Stimulated activated CD4-positive, alpha-beta T cell treated with anti-CD3 and anti-CD28 coated beads, TNF-alpha, amount 100 ng/mL, for 1 hour (primary cell): ENCODE results near the gene SH3BP5L.
A peak's percentile ranks its signal among the peaks of the same experiment; 100 is the strongest.

Experiments used
- DNase-seq, 3 donors: peaks; one replicate each; pipeline ENCODE4 v3.0.0-alpha.2; 2020; ENCODE audit warnings: low read depth in 3 of 3, low spot score in 1 of 3

SH3BP5L gene

DNA sequence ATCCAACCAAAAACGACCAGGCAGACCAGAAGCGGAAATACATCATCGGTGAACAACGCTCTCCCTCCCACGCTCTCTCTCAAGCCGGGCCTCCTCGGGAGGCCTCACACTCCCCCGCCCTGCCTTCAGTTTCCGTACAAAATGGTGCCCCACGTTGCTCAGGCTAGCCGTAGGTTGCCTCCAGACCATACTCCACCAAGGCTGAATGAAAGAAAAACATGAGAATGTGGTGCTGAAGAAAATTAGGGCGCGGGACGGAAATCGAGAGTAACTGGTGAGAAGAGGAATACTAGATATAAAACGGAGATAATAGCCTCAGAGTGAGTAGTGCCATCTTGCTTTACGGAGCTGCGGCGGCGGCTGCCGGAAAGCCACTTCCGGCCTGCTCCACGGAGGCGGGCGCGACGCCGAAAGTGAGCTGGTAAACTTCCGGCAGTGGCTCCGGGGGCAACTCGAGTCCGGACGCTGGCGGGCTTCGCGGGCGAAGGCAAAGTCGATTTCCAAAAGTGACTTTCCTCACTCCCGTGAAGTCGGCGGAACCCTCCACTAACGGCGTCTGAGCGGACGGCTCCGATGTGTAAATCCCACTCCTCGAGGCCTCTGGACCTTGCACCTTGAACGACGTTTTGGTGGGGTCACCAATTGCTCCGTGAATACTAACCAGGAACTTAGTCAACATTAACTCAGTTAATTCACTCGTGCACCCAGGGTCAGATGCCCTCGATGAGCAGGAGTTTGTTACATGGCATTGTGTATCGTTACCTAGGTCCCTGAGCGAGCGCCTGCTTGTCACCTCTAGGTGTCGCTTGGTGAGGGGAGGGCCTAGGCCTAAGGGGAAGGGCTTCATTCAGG is at the start of gene SH3BP5L:
Gene SH3BP5L, minus strand, starts transcription at position 7 of the 852 bp plus-strand sequence. CDS start 980 bp downstream, outside the sequence.
- DNase-seq: peak; percentile 67 to 76 (median 68)

- peak; percentile 40 to 86 (median 74) for DNase-seq
These were observed 48.3 kb upstream of the SH3BP5L start for GRCh38 chr1:248873993-248874533.

DNA sequence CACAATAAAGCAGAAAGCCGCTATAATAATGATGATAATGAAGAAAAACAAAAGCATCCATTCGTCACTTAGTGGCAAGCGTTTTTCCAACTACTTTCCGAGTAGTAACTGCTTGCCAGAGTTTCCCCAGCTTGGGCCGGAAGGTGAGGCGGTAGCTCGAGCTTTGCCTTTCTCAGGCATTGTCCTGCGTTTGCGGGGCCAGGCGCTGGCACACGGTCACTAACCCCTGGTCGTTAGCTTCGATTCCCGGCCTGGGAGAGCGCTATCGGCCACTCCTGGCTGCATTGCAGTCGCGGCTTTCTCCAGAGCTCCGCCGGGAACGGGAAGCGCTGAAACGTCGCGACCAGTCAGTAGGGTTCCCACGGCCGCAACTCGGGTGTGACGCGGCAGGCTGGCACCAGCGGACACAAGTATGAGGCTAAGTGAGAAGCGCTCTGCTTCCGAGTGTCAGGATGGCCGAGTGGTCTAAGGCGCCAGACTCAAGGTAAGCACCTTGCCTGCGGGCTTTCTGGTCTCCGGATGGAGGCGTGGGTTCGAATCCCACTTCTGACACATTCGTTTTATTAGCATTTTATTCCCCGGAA is 47.8 kb upstream of the SH3BP5L start:
- peak; percentile 85 to 96 (median 89) for DNase-seq

GRCh38 chr1:248872752-248873408 is 47.2 kb upstream of the SH3BP5L start:
- no peak for DNase-seq

- DNase-seq: no peak
These were observed 46.2 kb upstream of the SH3BP5L start for GRCh38 chr1:248871837-248872401.

GRCh38 chr1:248862998-248863881 is 37.5 kb upstream of the SH3BP5L start:
- peak; percentile 48 to 67 (median 52) for DNase-seq

- no peak for DNase-seq
These were observed 36.9 kb upstream of the SH3BP5L start for GRCh38 chr1:248862695-248862997.

- no peak for DNase-seq
These were observed 35.9 kb upstream of the SH3BP5L start for GRCh38 chr1:248861616-248862015.

GRCh38 chr1:248860007-248860406 is 34.3 kb upstream of the SH3BP5L start:
- DNase-seq: no peak

DNA sequence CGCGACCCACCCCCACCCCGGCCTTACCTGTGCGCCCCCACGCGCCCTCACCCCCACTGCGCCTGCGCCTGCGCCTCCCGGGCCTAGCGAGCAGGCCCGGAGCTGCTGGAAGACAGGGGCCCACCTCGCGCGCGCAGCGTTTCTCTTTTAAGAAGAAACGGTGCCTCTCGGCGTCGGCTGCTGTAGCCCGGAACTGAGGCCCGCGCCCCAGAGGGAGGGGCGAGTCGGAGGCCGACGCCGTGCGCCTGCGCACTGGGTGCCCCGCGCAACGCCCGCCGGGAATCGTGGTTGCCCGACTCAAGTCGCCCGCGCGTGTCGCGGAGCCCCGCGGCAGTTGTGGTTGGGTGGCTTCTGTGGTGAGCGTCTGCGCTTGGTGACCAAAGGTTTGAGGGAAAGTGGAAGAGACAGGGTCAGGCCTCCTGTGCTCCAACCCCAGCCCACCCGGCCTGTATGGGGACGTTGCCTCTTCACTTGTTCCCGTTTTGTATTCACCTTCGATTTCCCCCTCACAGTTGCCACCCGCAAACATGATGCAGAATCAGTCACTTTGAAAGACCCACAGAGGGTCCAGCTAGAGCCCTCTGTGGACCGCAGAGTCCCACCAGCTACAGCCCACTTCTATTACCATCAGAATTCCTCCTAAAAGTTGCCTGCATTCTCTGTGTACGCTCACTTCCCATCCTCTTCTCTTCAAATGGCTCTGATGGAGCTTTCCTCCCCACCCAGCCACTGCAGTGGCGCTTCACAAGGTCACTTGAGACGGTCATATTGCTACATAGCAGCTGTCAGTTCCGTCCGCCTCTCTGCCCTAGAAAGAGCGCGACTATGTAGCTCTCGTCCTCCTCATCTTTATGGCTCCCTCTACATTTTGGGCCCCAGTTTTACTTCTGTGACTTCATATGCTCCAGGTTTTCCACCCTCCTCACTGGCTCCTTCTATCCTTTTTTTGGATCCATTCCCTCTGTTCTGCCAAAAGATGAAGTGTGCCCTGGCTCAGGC is 33.5 kb upstream of the SH3BP5L start, which contains the start of gene ZNF692:
Gene ZNF692, minus strand, starts transcription at position 195 of the 999 bp plus-strand sequence. CDS start 776 bp downstream, outside the sequence.
- peak; percentile 91 to 96 (median 95) for DNase-seq

GRCh38 chr1:248858096-248858890 is 32.6 kb upstream of the SH3BP5L start:
- no peak for DNase-seq

- DNase-seq: no peak
These were observed 32.0 kb upstream of the SH3BP5L start for GRCh38 chr1:248857749-248858095.

DNA sequence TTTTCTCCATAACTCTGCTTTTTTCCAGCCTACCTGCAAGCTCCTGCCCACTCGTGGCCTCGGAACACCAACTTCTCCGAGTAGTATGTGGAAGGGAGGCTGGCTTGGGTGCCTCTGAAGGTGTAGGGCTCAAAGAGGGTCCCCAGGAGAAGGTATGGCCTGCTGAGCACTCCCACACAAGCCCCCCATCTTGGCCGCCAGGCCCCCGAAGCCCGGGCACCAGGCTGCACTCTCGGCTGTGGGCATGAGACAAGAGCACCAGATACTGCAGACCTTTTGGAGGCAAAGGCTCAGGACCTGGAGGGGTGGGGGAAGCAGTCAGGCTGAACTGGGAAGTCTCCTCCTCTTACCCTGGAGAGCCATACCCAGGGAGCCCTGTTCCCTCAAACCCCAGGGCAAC is 31.5 kb upstream of the SH3BP5L start:
- no peak for DNase-seq

DNA sequence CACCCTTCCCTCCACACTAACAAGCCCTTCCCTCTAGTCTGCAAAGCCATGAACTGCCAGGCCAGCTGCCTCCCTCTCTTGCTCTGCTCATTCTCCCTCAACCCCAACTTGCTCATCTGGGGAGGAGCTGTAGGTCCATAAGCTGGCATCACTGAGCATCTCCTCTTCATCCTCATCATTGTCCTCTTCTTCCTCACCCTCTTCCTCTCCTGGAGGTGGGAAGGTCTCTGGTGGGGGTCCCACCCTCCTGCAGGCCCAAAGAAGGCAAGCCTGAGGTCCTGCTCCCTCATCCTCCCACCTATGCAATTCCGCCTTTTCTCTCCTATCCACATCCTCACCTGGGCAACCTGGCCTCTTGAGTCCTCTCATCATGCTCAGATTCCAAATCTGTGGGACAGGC is 30.5 kb upstream of the SH3BP5L start:
- no peak for DNase-seq

GRCh38 chr1:248855580-248855979 is 29.9 kb upstream of the SH3BP5L start:
- DNase-seq: no peak

DNA sequence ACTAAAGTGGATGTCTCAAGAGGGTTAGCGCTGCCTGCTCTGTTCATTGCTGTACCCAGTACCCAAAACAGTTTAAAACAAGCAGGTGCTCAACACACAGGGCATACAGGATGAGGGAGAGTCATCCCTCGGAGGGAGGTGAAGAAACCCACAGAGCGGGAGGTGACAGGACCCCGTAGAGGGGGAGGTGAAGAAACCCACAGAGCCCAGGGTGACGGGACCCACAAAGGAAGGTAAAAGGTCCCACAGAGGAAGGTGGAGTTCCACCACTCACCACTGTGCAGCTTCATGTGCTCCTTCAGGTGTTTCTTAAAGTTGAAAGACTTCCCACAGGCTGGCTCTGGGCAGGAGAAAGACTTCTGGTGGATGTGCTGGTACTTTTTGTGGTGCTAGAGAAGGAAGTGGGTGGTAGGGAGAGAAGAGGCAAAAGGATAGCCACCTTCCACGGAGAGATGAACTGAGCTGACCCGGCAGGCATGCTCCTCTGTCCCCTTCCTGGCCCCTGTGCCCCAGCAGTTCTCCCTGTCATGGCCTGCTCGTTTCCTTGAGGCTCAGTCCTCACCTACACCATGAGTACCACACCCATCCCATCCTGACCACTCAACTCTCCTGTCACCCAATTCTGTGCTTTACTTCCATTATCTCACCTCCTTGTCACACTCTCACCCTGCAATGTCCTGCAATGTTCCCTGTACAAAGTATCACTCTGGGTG is 28.1 kb upstream of the SH3BP5L start:
- DNase-seq: no peak

DNA sequence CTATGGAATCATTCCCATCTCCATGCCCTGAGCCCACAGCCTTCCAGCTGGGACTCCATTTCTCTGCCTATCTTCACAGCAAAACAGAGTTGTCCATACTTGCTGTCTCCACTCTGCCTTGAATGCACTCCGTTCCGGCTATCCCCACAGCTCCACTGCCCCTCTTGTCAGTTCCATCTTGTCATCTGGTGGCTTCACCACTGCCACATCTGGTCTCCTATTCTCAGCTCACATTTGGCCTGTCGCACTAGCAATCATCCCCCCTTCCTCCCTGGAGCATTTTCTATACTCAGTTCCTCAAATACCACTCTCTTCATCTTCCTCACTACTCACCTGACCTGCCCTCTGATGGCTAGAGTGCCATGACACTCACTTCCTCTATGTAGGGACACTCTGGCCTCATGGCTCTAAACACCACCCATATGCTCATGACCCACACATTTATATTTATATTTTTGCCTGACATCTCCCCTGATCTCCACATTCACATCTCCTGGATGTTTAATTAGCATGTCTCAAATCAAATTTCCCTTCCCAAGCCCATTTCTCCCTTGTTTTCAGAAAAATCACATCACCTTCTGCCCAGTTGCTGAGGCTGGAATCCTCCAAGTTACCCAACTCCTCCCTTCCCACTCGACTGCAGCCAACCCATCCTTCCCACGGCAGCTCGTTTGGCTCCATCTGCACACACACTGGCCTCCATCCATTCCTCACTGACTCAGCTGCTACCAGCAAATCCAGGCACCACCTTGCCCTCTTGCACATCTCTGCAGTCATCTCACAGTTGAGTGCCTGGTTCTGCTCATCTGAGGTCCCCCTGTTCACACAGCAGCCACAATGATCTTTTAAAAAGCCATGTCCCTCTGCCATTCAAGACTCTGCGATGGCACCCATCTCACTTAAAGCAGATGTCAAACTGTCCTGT is 27.0 kb upstream of the SH3BP5L start:
- DNase-seq: no peak
